Activated CD8-positive, alpha-beta memory T cell treated with anti-CD3 and anti-CD28 coated beads, Interleukin-2, amount 50 U/mL, for 24 hours (primary cell): Measurements from ENCODE around the gene STXBP3.
"Not testable (repeated sequence)": the region's sequence is repeated elsewhere in the genome, so short reads cannot be mapped to it uniquely, and the experiment has no call there.

ENCODE experiments used
- DNase-seq: peaks from one replicate; pipeline ENCODE4 v3.0.0-alpha.2; 2020; ENCODE audit errors: extremely low read depth

Gene STXBP3

DNA sequence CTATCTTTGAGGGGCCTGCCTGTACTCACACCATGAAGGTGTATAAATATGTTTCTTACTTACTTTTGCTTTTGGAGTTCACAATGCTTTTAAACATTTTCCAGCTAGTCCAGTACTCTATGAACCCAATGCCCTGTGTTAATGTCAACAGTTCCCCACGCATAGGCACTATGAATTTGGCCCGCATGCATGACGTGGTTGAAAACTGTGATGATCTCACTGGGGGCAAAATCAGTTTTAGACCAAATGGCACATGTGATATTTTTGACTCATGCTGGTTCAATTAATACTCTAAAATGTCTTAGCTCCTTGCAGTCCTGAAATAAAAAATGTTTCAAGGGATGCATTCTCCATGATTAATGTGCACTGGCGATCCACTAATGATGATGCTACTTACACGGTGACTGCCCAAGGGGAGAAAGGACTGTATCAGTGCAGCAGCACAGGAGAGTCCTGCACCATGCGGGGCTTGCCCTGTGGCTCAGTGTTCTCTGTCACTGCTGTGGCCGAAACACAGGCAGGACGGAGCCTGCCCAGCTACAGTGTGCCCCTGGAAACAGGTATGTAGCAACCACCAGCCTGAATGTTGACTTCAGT, 18.0 kb upstream of the STXBP3 start:
- DNase-seq = no peak

- DNase-seq = no peak
Measured at GRCh38 chr1:108729481-108729880, 17.0 kb upstream of the STXBP3 start.

DNA sequence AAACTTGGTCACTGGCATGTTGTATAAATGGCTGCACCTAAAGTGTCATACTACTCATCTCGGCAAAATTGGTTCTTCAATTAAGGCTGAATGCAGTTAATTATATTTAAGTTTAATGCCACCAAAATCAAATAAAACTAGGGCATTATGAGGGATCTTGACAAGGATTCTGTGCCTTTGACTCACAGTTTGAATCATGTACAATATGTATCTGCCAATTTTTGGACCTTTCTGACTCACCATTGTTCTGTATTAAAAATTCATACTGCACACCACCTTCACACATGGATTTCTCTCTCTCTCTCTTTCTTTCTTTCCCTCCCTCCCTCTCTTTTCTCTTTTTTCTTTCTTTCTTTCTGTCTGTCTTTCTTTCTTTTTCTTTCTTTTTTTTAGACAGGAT, 14.1 kb upstream of the STXBP3 start:
- DNase-seq = no peak

DNA sequence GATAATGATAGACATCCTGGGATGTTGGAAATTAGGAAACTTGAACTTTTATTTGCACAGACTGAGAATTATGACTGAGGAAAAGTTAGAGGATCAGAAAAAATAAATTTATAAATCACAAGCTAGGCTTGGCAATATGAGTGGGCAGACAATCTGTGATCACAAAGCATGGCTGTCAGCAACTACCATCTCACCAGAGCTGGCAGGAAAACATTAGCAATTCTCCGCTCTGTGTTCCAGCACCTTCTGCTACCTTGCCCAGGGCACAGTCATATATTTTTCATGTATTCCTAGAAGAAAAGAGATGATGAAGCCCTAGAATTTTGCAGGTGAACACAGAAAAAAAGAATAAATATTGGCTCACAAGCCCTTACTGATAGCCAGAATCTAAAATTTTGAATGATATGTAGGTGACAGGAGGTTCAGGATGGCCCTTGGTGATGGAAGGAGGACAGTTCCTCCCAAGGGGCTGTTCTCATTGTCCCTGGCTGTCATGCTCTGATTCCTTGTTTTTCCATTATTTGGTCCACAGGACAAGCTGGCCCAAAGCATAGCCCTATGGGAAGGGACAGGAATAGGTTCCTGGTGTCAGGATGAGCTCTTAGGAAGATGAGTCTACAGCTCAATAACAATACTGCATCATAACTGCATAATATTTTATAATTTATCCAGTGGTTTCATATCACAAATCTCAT, 12.2 kb upstream of the STXBP3 start:
- no peak for DNase-seq

- DNase-seq = no peak
Measured at GRCh38 chr1:108742253-108742652, 4.2 kb upstream of the STXBP3 start.

DNA sequence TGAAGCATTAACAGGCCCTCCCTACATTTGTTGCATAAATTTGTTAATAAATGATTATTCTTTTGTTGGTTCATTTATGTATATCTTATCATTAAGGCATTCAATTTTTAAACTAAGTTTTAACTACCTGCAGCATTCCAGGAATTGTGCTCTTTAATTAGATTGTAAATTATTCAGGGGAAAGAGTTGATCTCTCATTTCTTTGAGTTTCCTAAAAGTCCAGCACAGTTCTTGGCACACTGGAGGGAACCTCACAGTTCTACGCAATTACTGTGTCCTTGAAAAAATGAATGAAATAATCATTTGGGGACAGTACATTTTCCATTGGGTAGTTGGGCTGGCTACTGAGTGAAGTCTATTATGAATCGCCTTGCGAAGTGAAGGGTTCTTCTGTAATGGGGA, 493 bp upstream of the STXBP3 start:
- DNase-seq = no peak

GRCh38 chr1:108747171-108747850, 837 bp downstream of the STXBP3 start:
- no peak for DNase-seq

DNA sequence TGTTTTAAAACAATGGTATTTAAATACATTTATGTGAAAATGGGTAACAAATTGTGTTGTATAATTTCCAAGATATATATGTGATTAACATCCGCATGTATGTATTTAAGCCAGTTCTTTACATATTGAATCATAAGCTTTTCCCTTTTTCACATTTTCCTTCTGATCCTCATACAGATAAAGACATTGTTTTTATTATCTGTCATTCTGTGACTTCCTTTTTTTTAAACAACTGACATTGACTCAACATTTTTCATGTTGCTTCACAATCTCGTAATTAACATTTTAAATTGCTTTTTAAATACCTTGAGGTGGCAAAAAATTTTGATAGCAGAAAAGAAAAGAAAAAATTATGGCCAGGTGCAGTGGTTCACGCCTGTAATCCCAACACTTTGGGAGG, 1.4 kb downstream of the STXBP3 start:
- no peak for DNase-seq

DNA sequence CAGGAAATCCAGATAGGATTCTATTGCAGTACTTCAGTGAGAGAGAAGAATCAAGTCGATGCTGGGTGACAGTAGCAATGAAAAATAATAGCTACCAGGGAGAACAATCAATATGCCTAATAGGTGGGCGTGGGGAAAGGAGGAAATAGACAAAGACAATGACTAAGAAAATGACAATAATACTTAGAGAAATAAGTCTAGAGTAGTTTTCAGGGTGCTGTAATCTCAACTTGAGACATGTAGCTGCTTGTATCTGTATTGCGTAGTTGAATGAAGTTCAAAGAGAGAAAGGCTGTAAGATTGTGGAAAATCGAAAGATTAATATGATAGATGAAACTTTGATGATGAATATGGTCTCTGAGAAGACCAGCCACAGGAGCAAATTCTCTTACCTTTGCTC, 2.6 kb downstream of the STXBP3 start:
- DNase-seq = no peak

DNA sequence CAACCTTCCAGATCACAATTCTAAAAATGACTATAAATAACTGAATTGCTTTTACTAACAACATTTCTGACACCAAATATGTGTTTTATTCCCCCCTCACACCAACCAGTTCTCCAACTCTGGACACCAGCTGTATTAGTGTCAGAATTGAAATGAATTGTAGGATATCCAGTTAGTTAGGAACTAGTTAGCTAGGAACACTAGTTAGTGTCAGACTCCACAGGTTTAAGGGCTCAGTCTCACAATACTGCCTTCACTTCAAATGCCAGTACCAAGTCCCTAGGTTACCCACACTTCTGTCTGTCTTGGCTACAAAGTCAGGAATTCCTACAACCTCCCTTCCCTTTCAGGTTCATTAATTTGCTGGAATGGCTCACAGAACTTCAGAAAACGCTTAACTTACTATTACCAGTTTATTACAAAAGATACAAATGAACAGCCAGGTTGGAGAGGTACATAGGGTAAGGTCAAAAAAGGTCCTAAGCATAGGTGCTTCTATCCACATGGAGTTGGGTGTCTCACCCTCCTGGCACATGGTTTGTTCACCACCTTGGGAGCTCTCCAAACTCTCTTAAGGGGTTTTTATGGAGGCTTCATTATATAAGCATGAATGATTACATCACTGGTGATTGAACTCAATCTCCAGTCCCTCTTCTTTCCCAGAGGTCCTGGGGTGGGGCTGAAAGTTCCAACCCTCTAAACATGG, 4.2 kb downstream of the STXBP3 start:
- no peak for DNase-seq

DNA sequence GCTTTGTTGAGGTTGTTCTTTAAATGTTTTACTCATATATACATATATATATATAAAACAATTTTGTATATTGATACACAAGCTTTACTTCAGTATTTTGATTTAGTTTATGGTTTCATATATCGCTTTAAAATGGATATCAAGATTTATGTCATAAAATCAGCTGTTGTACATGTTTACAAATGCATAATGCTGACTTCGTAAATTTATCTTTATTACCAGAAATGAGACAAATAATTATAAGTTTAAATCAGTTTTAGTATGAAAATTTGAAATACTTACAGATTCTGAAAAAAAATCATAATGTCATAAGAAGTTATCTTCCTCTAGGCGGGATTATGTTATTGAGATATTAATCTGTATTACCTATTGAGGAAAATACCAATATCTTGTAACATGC, 6.9 kb downstream of the STXBP3 start:
- DNase-seq = no peak

DNA sequence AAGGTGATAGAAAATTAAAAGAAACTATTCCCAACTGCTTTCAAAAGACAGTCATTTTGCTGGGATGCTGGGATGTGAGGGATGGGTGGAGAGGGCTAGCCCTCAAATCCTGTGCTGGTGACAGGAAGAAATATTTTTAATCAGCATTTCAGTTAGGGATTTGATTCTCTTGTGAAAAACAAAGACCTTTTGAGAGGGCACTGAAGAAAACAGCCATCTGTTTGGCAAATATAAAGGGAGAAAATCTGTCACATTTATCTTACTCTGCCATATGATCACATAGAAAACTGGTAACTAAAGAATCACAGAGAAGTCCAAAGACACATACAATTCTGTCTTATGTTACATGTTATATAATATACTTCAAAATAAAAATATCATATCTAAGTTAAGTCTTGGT, 12.3 kb downstream of the STXBP3 start:
- no peak for DNase-seq

DNA sequence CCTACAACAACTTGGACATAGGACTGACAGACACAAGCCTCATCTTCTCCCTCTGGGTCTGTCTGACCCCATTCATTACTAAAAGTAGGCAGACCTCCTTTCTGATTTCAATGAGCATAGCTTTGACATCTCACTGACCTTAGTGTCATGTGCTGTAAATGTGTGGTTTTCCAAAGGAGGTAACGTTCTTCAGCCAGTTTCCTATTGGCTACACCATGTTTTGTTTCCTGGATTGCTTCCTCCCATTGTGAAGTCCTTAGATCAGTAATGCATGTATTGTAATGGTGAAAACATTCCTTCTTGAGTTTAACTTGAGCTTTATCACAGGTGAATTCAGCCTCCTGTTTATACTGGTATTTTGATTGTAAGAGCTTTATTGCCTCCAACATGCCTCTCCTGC, 20.6 kb downstream of the STXBP3 start:
- no peak for DNase-seq

DNA sequence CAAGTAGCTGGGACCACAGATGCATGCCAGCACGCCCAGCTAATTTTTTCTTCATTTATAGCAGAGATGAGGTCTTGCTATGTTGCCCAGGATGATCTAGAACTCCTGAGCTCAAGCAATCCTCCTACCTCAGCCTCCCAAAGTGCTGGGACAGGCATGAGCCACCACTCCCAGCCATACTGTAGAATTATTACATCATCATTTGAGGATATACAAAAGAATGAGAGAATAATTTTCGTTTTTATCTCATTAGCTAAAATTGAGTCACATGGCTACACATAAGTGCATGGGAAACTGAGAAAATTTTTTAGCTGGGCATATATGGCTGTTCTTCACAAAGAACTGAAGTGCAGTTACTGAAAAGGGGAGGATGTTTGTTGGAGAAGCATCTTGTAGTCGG, 21.2 kb downstream of the STXBP3 start:
- DNase-seq = no peak

- no peak for DNase-seq
Measured at GRCh38 chr1:108777839-108778238, 31.4 kb downstream of the STXBP3 start.

GRCh38 chr1:108779455-108779854, 33.0 kb downstream of the STXBP3 start:
- no peak for DNase-seq

GRCh38 chr1:108780937-108781574, 34.6 kb downstream of the STXBP3 start:
- DNase-seq = no peak

- not testable (repeated sequence) for DNase-seq
Measured at GRCh38 chr1:108781575-108781944, 35.1 kb downstream of the STXBP3 start.

DNA sequence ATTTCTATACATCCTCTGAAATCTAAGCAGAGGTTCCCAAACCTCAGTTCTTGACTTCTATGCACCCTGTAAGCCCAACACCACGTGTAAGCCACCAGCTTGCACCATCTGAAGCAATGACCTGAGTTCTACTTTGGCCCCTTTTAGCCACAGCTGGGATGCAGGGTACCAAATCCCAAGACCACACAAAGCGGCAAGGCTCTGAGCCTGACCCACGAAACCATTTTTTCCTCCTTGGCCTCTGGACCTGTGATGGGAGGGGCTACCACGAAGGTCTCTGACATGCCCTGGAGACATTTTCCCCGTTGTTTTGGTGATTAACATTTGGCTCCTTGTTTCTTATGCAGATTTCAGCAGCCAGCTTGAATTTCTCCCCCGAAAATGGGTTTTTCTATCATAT, 38.8 kb downstream of the STXBP3 start:
- no peak for DNase-seq

DNA sequence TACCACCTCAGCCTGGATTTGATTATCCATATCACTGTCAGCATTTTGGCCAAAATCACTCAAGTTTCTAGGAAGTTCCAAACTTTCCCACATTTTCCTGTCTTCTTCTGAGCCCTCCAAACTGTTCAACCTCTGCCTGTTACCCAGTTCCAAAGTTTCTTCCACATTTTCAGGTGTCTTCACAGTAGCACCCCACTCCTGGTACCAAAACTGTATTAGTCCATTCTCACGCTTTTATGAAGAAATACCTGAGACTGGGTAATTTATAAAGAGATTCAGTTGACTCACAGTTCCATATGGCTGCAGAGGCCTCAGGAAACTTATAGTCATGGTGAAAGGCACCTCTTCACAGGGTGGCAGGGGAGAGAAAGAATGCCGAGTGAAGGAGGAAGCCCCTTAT, 39.4 kb downstream of the STXBP3 start:
- DNase-seq = no peak

DNA sequence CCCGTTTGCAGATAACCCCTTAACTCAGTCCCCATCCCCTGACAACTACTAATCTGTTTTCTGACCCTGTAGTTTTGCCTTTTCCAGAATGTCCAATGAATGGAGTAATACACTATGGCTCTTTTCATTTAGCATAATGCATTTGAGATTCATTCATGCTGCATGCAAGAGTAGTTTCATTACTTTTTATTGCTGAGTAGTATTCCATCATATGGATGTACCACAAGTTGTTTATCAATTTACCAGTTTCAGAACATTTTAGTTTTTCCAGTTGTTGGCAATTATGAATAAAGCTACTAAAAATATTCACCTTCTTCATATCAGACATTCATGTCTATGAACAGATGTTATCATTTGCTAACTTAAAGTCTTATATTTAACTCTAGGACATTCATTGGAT, 45.3 kb downstream of the STXBP3 start:
- DNase-seq = no peak

- DNase-seq = no peak
Measured at GRCh38 chr1:108792420-108792819, 45.9 kb downstream of the STXBP3 start.
